OCI-LY3 (cell line): ENCODE data around the gene CCDC3.

Experiments
- H2AFZ ChIP-seq: fragments of 200-600, 300-600 bp; shearing (Covaris generic); 2 replicates; pipeline ENCODE4 v1.6.0; 2014; ENCODE audit warnings: antibody characterized with exemption, low read depth, low read length
- H3K27ac ChIP-seq: fragments of 200-600, 300-600 bp; sonication (generic); 2 replicates; pipeline ENCODE4 v1.5.1; 2014; ENCODE audit warnings: mild to moderate bottlenecking, low read length, moderate library complexity, mixed read lengths
- H3K27me3 ChIP-seq: fragments of 200-600, 300-600 bp; sonication (generic); 2 replicates; pipeline ENCODE4 v1.6.1; 2014; ENCODE audit warnings: low read depth, low read length, mixed read lengths
- H3K36me3 ChIP-seq: fragments of 200-600, 300-600 bp; sonication (generic); replicated peaks from 2 replicates; pipeline ENCODE3; 2014; ENCODE audit warnings: low read depth, low read length, mixed read lengths
- H3K4me1 ChIP-seq: fragments of 300-600, 200-600 bp; sonication (generic); 2 replicates; pipeline ENCODE4 v1.6.1; 2014; ENCODE audit warnings: low read length, mixed read lengths
- H3K4me2 ChIP-seq: fragments of 200-600, 300-600 bp; sonication (generic); 2 replicates; pipeline ENCODE4 v1.6.1; 2014; ENCODE audit warnings: low read length, mixed read lengths
- H3K4me3 ChIP-seq: fragments of 300-600, 200-600 bp; sonication (generic); 2 replicates; pipeline ENCODE4 v1.5.1; 2014; ENCODE audit warnings: antibody characterized with exemption, mild to moderate bottlenecking, low read length, moderate library complexity
- H3K79me2 ChIP-seq: fragments of 300-600, 200-600 bp; shearing (Covaris generic); 2 replicates; pipeline ENCODE4 v1.6.1; 2014; ENCODE audit warnings: mild to moderate bottlenecking, low read length, mixed read lengths
- H3K9ac ChIP-seq: fragments of 300-600, 200-600 bp; shearing (Covaris generic); 2 replicates; pipeline ENCODE4 v1.6.0; 2014; ENCODE audit warnings: mild to moderate bottlenecking, low read length, moderate library complexity
- H3K9me3 ChIP-seq: fragments of 200-600, 300-600 bp; shearing (Covaris generic); 2 replicates; pipeline ENCODE4 v1.6.1; 2014; ENCODE audit warnings: low read length, mixed read lengths; ENCODE audit not compliant: insufficient read depth
- H4K20me1 ChIP-seq: fragments of 200-600, 300-600 bp; sonication (generic); 2 replicates; pipeline ENCODE4 v1.6.1; 2016; ENCODE audit warnings: low read length, mixed read lengths; ENCODE audit not compliant: insufficient read depth
- CTCF ChIP-seq: fragments of 200-600, 300-600 bp; sonication (generic); IDR thresholded peaks from 2 replicates; pipeline ENCODE4 v1.5.1; 2014; ENCODE audit warnings: antibody characterized with exemption, low read length, low read depth
- EZH2phosphoT487 ChIP-seq: fragments of 200-600 bp; shearing (Covaris generic); IDR thresholded peaks from 2 replicates; pipeline ENCODE4 v1.6.1; 2018; ENCODE audit warnings: antibody characterized with exemption, mixed run types, low read depth

The CCDC3 gene

GRCh38 chr10:12916587-12916986 is 84.9 kb downstream of the CCDC3 start:
- H3K27ac ChIP-seq = no peak overlapping the region
- peaks cover 5% of the 10 kb centered on the region for H3K27me3 ChIP-seq
- H3K4me2 ChIP-seq = no peak overlapping the region
- H2AFZ ChIP-seq = no peak overlapping the region
- H4K20me1 ChIP-seq = no peaks in the 10 kb centered on the region
- no peaks in the 10 kb centered on the region for H3K79me2 ChIP-seq
- TF ChIP-seq CTCF = no peak
- no peak for TF ChIP-seq EZH2phosphoT487
- no peaks in the 10 kb centered on the region for H3K9me3 ChIP-seq
- H3K4me1 ChIP-seq = no peaks in the 10 kb centered on the region
- H3K9ac ChIP-seq = no peak overlapping the region
- no peak overlapping the region for H3K4me3 ChIP-seq
- no peaks in the 10 kb centered on the region for H3K36me3 ChIP-seq

- Histone ChIP-seq H3K4me1 (no peaks in the 10 kb centered on the region), H4K20me1 (no peaks in the 10 kb centered on the region), H2AFZ (no peak overlapping the region), H3K27ac (no peak overlapping the region), H3K79me2 (no peaks in the 10 kb centered on the region), H3K4me3 (no peak overlapping the region), H3K9me3 (no peaks in the 10 kb centered on the region), H3K4me2 (no peak overlapping the region), H3K27me3 (peaks cover 5% of the 10 kb centered on the region), H3K9ac (no peak overlapping the region), H3K36me3 (no peaks in the 10 kb centered on the region)
- TF ChIP-seq CTCF (no peak), EZH2phosphoT487 (no peak)
Observed at GRCh38 chr10:12915637-12916168, 85.8 kb downstream of the CCDC3 start.

- no peaks in the 10 kb centered on the region for H3K9me3 ChIP-seq
- H3K9ac ChIP-seq = no peak overlapping the region
- no peak overlapping the region for H3K4me3 ChIP-seq
- TF ChIP-seq EZH2phosphoT487 (no peak), CTCF (no peak)
- no peaks in the 10 kb centered on the region for H3K79me2 ChIP-seq
- no peak overlapping the region for H3K27ac ChIP-seq
- H4K20me1 ChIP-seq = no peaks in the 10 kb centered on the region
- no peaks in the 10 kb centered on the region for H3K4me1 ChIP-seq
- H3K27me3 ChIP-seq = peaks cover 5% of the 10 kb centered on the region
- no peaks in the 10 kb centered on the region for H3K36me3 ChIP-seq
- H2AFZ ChIP-seq = no peak overlapping the region
- H3K4me2 ChIP-seq = no peak overlapping the region
Observed at GRCh38 chr10:12914111-12914510, 87.4 kb downstream of the CCDC3 start.

- Histone ChIP-seq H3K9me3 (no peaks in the 10 kb centered on the region), H3K9ac (no peak overlapping the region), H3K4me3 (no peak overlapping the region), H3K4me1 (no peaks in the 10 kb centered on the region), H4K20me1 (no peaks in the 10 kb centered on the region), H3K79me2 (no peaks in the 10 kb centered on the region), H2AFZ (no peak overlapping the region), H3K36me3 (no peaks in the 10 kb centered on the region), H3K4me2 (no peak overlapping the region), H3K27ac (no peak overlapping the region), H3K27me3 (peaks cover 5% of the 10 kb centered on the region)
- TF ChIP-seq CTCF (no peak), EZH2phosphoT487 (no peak)
Observed at GRCh38 chr10:12911795-12912194, 89.7 kb downstream of the CCDC3 start.
